A673 (cell line): ENCODE results near the gene U2AF1.
"Not testable (repeated sequence)": the region's sequence is repeated elsewhere in the genome, so short reads cannot be mapped to it uniquely, and the experiment has no call there.

Source experiments
- EZH2 ChIP-seq: fragments of 200-600 bp; sonication (generic); IDR thresholded peaks from 2 replicates; pipeline ENCODE4 v1.6.1; 2017; ENCODE audit warnings: borderline replicate concordance, low read depth, mild to moderate bottlenecking, mixed read lengths, antibody characterized with exemption, low read length; ENCODE audit not compliant: poor library complexity, severe bottlenecking
- TF ChIP-seq, protein P1 (sequence below): fragments of 300-800, 200-600 bp; sonication (generic); conservative IDR thresholded peaks from 2 replicates; pipeline ENCODE4 v1.5.1; 2017; ENCODE audit warnings: low read depth, mild to moderate bottlenecking, antibody characterized with exemption, low read length, moderate library complexity, mixed read lengths

- TF ChIP-seq, protein P1, sequence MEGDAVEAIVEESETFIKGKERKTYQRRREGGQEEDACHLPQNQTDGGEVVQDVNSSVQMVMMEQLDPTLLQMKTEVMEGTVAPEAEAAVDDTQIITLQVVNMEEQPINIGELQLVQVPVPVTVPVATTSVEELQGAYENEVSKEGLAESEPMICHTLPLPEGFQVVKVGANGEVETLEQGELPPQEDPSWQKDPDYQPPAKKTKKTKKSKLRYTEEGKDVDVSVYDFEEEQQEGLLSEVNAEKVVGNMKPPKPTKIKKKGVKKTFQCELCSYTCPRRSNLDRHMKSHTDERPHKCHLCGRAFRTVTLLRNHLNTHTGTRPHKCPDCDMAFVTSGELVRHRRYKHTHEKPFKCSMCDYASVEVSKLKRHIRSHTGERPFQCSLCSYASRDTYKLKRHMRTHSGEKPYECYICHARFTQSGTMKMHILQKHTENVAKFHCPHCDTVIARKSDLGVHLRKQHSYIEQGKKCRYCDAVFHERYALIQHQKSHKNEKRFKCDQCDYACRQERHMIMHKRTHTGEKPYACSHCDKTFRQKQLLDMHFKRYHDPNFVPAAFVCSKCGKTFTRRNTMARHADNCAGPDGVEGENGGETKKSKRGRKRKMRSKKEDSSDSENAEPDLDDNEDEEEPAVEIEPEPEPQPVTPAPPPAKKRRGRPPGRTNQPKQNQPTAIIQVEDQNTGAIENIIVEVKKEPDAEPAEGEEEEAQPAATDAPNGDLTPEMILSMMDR: not testable (repeated sequence)
- TF ChIP-seq EZH2: not testable (repeated sequence)
These were observed 6.4 kb downstream of the U2AF1 start for GRCh38 chr21:43101000-43101399.
